Endodermal cell (in vitro differentiated cells): ENCODE measurements around the gene ABCF1. TPM values are rescaled to one million over a fixed set of nuclear protein-coding genes. Genes with fewer than 3 reads are reported as not detected.

Experiments used
- DNase-seq: peaks from one replicate; pipeline ENCODE4 v3.0.0-alpha.2; 2017
- H3K27ac ChIP-seq: 2 replicates; pipeline ENCODE4 v1.5.1; 2013; ENCODE audit warnings: mild to moderate bottlenecking, low read depth, low read length, moderate library complexity
- H3K27me3 ChIP-seq: 2 replicates; pipeline ENCODE4 v1.6.1; 2013; ENCODE audit warnings: mild to moderate bottlenecking, low read length, moderate library complexity; ENCODE audit not compliant: insufficient read depth, control insufficient read depth, poor library complexity, severe bottlenecking
- H3K36me3 ChIP-seq: 2 replicates; pipeline ENCODE4 v1.7.0; 2013; ENCODE audit warnings: mild to moderate bottlenecking, low read length, moderate library complexity; ENCODE audit not compliant: control insufficient read depth, insufficient read depth
- H3K4me1 ChIP-seq: one replicate; pipeline ENCODE4 v1.7.0; 2013; ENCODE audit warnings: low read length; ENCODE audit not compliant: control insufficient read depth, insufficient read depth
- H3K4me3 ChIP-seq: 2 replicates; pipeline ENCODE4 v1.5.1; 2013; ENCODE audit warnings: mild to moderate bottlenecking, low read length, moderate library complexity
- H3K9ac ChIP-seq: 2 replicates; pipeline ENCODE4 v1.6.1; 2013; ENCODE audit warnings: mild to moderate bottlenecking, low read length, moderate library complexity; ENCODE audit not compliant: poor library complexity, severe bottlenecking; ENCODE audit errors: extremely low read depth
- H3K9me3 ChIP-seq: 2 replicates; pipeline ENCODE4 v1.6.1; 2013; ENCODE audit warnings: mild to moderate bottlenecking, low read length, moderate library complexity; ENCODE audit not compliant: control insufficient read depth
- H3K27ac Mint-ChIP-seq: 2 replicates; pipeline ENCODE4 v1.8.0; 2020; ENCODE audit warnings: mixed read lengths
- H3K27me3 Mint-ChIP-seq: 2 replicates; pipeline ENCODE4 v1.8.0; 2021; ENCODE audit warnings: mild to moderate bottlenecking, mixed read lengths; ENCODE audit not compliant: insufficient read depth
- H3K36me3 Mint-ChIP-seq: 2 replicates; pipeline ENCODE4 v1.8.0; 2020; ENCODE audit warnings: low read depth, mixed read lengths
- H3K4me1 Mint-ChIP-seq: 2 replicates; pipeline ENCODE4 v1.8.0; 2020; ENCODE audit warnings: mixed read lengths
- H3K4me3 Mint-ChIP-seq: 2 replicates; pipeline ENCODE4 v1.8.0; 2020; ENCODE audit warnings: mild to moderate bottlenecking, moderate library complexity, mixed read lengths
- H3K9me3 Mint-ChIP-seq: 2 replicates; pipeline ENCODE4 v1.8.0; 2020; ENCODE audit warnings: mild to moderate bottlenecking, mixed read lengths
- CTCF ChIP-seq: fragments of 200-600 bp; sonication (generic); conservative IDR thresholded peaks from 2 replicates; pipeline ENCODE4 v1.5.0; 2021; ENCODE audit warnings: antibody characterized with exemption, mild to moderate bottlenecking
- WGBS, 2 experiments: methylation state at CpG; one replicate each; pipeline versions ENCODE4 v1.1.5 to v1.1.7; 2013; ENCODE audit warnings: missing lambda C conversion rate in 2 of 2, mixed read lengths in 1 of 2; ENCODE audit not compliant: insufficient coverage in 1 of 2, insufficient read length in 1 of 2; 5-methylcytosine and 5-hydroxymethylcytosine counted together
- total RNA-seq, 2 donors: library from RNA; stranded (reverse); fragmentation: NEBNext Ultra II Directional in 1 of 2; extraction: Animal tissue kit (Norgen Biotek cat#: 25700) in 1 of 2; gene quantifications; 2 replicates in 1 of 2; 3 replicates in 1 of 2; pipeline ENCODE4 v1.2.1, GENCODE V29; 2021

Gene ABCF1
- total RNA-seq, 2 donors from 2014 or later = 84.9 to 89.3 TPM

GRCh38 chr6:30610065-30610464 lies 38.8 kb downstream of the ABCF1 start:
- Histone ChIP-seq H3K9ac (no peak overlapping the region), H3K4me1 (peaks cover 2% of the 10 kb centered on the region), H3K9me3 (no peaks in the 10 kb centered on the region), H3K36me3 (peaks cover 80% of the 10 kb centered on the region), H3K4me3 (no peak overlapping the region), H3K27me3 (no peaks in the 10 kb centered on the region), H3K27ac (no peak overlapping the region)
- Mint-ChIP-seq H3K36me3 (peaks cover 57% of the 10 kb centered on the region), H3K4me1 (peaks cover 18% of the 10 kb centered on the region), H3K27me3 (no peaks in the 10 kb centered on the region), H3K4me3 (no peak overlapping the region), H3K27ac (no peak overlapping the region), H3K9me3 (no peaks in the 10 kb centered on the region)
- WGBS, 2 experiments = 94 to 100% methylated on average over 1 to 4 of the region's 4 CpGs
- no peak for TF ChIP-seq CTCF
- no peak for DNase-seq

- H3K27ac Mint-ChIP-seq = peak overlapping the region; percentile 16
- no peaks in the 10 kb centered on the region for H3K9me3 Mint-ChIP-seq
These were observed 40.1 kb downstream of the ABCF1 start for GRCh38 chr6:30611150-30611855.

GRCh38 chr6:30611856-30612194 lies 40.6 kb downstream of the ABCF1 start:
- no peaks in the 10 kb centered on the region for H3K9me3 ChIP-seq
- no peak overlapping the region for H3K9ac ChIP-seq
- no peaks in the 10 kb centered on the region for H3K9me3 Mint-ChIP-seq
- no peak for TF ChIP-seq CTCF
- no peak overlapping the region for H3K27ac ChIP-seq
- no peak for DNase-seq
- no peak overlapping the region for H3K4me3 ChIP-seq
- H3K4me1 Mint-ChIP-seq = peaks cover 18% of the 10 kb centered on the region
- H3K27me3 ChIP-seq = no peaks in the 10 kb centered on the region
- H3K27ac Mint-ChIP-seq = no peak overlapping the region
- H3K36me3 Mint-ChIP-seq = peaks cover 56% of the 10 kb centered on the region
- H3K36me3 ChIP-seq = peaks cover 78% of the 10 kb centered on the region
- H3K4me1 ChIP-seq = peaks cover 2% of the 10 kb centered on the region
- no peak overlapping the region for H3K4me3 Mint-ChIP-seq
- H3K27me3 Mint-ChIP-seq = no peaks in the 10 kb centered on the region
- 100% methylated on average over 2 of the region's 2 CpGs; no CpG with 5 or more reads in 1 of the 2 experiments for WGBS, 2 experiments

More at GRCh38 chr6:30611150-30611855, 40.1 kb downstream of the ABCF1 start:
- H3K4me1 Mint-ChIP-seq = peaks cover 18% of the 10 kb centered on the region
- Histone ChIP-seq H3K9ac (no peak overlapping the region), H3K4me3 (no peak overlapping the region), H3K27ac (no peak overlapping the region), H3K9me3 (no peaks in the 10 kb centered on the region), H3K36me3 (peaks cover 78% of the 10 kb centered on the region), H3K27me3 (no peaks in the 10 kb centered on the region), H3K4me1 (peaks cover 2% of the 10 kb centered on the region)
- H3K36me3 Mint-ChIP-seq = peaks cover 56% of the 10 kb centered on the region
- no peak for DNase-seq
- WGBS, 2 experiments = 92 to 98% methylated on average over 5 to 9 of the region's 9 CpGs
- no peak overlapping the region for H3K4me3 Mint-ChIP-seq
- no peak for TF ChIP-seq CTCF
- no peaks in the 10 kb centered on the region for H3K27me3 Mint-ChIP-seq
